Neural progenitor cell (in vitro differentiated cells): Measurements from ENCODE around the gene SDC1. TPM values are rescaled to one million over a fixed set of nuclear protein-coding genes. Genes with fewer than 3 reads are reported as not detected.

Experiments
- DNase-seq: peaks from one replicate; pipeline ENCODE4 v3.0.0-alpha.2; 2016; ENCODE audit warnings: low spot score
- H2AFZ ChIP-seq: fragments of 200-600 bp; sonication (generic); replicated peaks from 2 replicates; pipeline ENCODE4 v1.6.1; 2016; ENCODE audit warnings: antibody characterized with exemption
- H3F3A ChIP-seq: fragments of 200-600 bp; sonication (generic); 2 replicates; pipeline ENCODE4 v1.6.1; 2016; ENCODE audit warnings: antibody characterized with exemption, low read depth
- H3K27ac ChIP-seq: fragments of 200-600 bp; sonication (generic); 2 replicates; pipeline ENCODE4 v1.5.1; 2016; ENCODE audit warnings: mild to moderate bottlenecking
- H3K27me3 ChIP-seq: fragments of 200-600 bp; sonication (generic); 2 replicates; pipeline ENCODE4 v1.6.1; 2016; ENCODE audit warnings: mild to moderate bottlenecking, moderate library complexity
- H3K36me3 ChIP-seq: fragments of 200-600 bp; sonication (generic); 2 replicates; pipeline ENCODE4 v1.5.1; 2016
- H3K4me1 ChIP-seq: fragments of 200-600 bp; sonication (generic); 2 replicates; pipeline ENCODE4 v1.6.1; 2016; ENCODE audit warnings: mixed run types
- H3K4me2 ChIP-seq: fragments of 200-600 bp; sonication (generic); 2 replicates; pipeline ENCODE4 v1.6.1; 2016
- H3K4me3 ChIP-seq: fragments of 200-600 bp; sonication (generic); 2 replicates; pipeline ENCODE4 v1.5.1; 2016
- H3K79me2 ChIP-seq: fragments of 200-600 bp; sonication (generic); 2 replicates; pipeline ENCODE4 v1.6.1; 2016; ENCODE audit warnings: low read depth
- H3K9ac ChIP-seq: fragments of 200-600 bp; sonication (generic); 2 replicates; pipeline ENCODE4 v1.6.1; 2016
- H3K9me3 ChIP-seq: fragments of 200-600 bp; sonication (generic); 2 replicates; pipeline ENCODE4 v1.5.1; 2016; ENCODE audit warnings: low read depth
- H4K20me1 ChIP-seq: fragments of 200-600 bp; sonication (generic); 2 replicates; pipeline ENCODE4 v1.6.1; 2016; ENCODE audit warnings: low read depth
- H3K27ac Mint-ChIP-seq: 3 replicates; pipeline ENCODE4 v1.8.0; 2021; ENCODE audit warnings: mixed read lengths
- H3K27me3 Mint-ChIP-seq: 2 replicates; pipeline ENCODE4 v1.8.0; 2022; ENCODE audit warnings: low read depth, mild to moderate bottlenecking, inconsistent platforms, moderate library complexity, mixed read lengths; ENCODE audit not compliant: insufficient read depth
- H3K36me3 Mint-ChIP-seq: 3 replicates; pipeline ENCODE4 v1.8.0; 2021; ENCODE audit warnings: mixed read lengths
- H3K4me1 Mint-ChIP-seq: 3 replicates; pipeline ENCODE4 v1.8.0; 2021; ENCODE audit warnings: mixed read lengths
- H3K4me3 Mint-ChIP-seq: 3 replicates; pipeline ENCODE4 v1.8.0; 2021; ENCODE audit warnings: mild to moderate bottlenecking, moderate library complexity, mixed read lengths
- H3K9me3 Mint-ChIP-seq: 3 replicates; pipeline ENCODE4 v1.8.0; 2020; ENCODE audit warnings: mixed read lengths
- EZH2 ChIP-seq: fragments of 200-600 bp; sonication (generic); IDR thresholded peaks from 2 replicates; pipeline ENCODE4 v1.6.1; 2017; ENCODE audit warnings: antibody characterized with exemption, mild to moderate bottlenecking, moderate library complexity
- EZH2phosphoT487 ChIP-seq: fragments of 200-600 bp; sonication (generic); IDR thresholded peaks from 2 replicates; pipeline ENCODE4 v1.6.1; 2017; ENCODE audit warnings: antibody characterized with exemption
- total RNA-seq: library from RNA; depleted of rRNA; stranded (reverse); fragments of >200 nt; gene quantifications from 2 replicates; pipeline ENCODE4 v1.2.3, GENCODE V29; 2015; ENCODE audit warnings: low replicate concordance
- TF ChIP-seq, protein P1 (sequence below): fragments of 200-600 bp; sonication (generic); IDR thresholded peaks from 2 replicates; pipeline ENCODE4 v1.5.1; 2017; ENCODE audit warnings: antibody characterized with exemption, mild to moderate bottlenecking

The SDC1 gene
- total RNA-seq, 1 donor from 2014 or later, result 27.5 TPM

DNA sequence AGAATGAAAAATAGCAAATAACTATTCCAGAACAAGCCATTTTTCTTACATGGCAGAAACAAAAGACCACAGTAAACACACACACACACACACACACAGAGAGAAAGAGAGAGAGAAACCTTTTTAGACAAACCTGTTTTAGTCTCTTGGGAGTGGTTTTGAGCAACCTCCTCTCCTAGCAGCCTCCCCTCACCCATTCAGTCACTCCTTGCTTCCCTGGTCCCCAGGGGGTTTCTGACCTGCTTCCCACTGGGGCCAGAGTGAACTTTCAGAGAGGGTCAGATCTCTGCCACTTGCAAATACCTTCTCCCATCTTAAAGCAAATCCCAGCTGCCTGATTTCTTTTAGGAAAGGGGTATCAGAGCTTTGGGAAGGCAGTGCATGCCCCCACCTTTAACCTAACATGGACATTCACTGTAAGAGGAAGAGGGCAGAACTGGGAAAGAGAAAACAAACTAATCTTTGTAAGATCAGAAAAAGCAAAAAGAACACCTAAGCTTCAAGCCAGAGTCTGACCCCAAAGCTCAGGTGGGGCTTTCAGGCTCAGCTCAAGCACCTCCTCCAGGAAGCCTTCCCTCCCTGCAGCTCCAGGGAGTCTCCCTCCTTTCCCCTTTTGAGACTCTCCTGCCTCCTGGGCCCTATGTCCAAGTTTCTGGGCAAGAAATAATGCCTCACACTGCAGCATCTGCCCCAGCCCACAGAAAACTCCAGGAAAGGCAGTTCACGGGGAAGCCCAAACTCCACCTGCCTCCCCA is 2.7 kb downstream of the SDC1 start:
- H3F3A ChIP-seq, result peaks cover 24% of the 10 kb centered on the region
- no peaks in the 10 kb centered on the region for H3K9me3 ChIP-seq
- no peaks in the 10 kb centered on the region for H3K36me3 ChIP-seq
- Mint-ChIP-seq H3K9me3 (no peaks in the 10 kb centered on the region), H3K4me1 (peaks cover 37% of the 10 kb centered on the region), H3K36me3 (peaks cover 4% of the 10 kb centered on the region), H3K27me3 (peaks cover 4% of the 10 kb centered on the region), H3K4me3 (peak overlapping the region; percentile 86), H3K27ac (no peak overlapping the region)
- H3K27ac ChIP-seq, result no peak overlapping the region
- peaks cover 59% of the 10 kb centered on the region for H4K20me1 ChIP-seq
- DNase-seq, result no peak
- H3K4me1 ChIP-seq, result peaks cover 25% of the 10 kb centered on the region
- TF ChIP-seq EZH2phosphoT487 (no peak), EZH2 (no peak)
- TF ChIP-seq, protein P1, sequence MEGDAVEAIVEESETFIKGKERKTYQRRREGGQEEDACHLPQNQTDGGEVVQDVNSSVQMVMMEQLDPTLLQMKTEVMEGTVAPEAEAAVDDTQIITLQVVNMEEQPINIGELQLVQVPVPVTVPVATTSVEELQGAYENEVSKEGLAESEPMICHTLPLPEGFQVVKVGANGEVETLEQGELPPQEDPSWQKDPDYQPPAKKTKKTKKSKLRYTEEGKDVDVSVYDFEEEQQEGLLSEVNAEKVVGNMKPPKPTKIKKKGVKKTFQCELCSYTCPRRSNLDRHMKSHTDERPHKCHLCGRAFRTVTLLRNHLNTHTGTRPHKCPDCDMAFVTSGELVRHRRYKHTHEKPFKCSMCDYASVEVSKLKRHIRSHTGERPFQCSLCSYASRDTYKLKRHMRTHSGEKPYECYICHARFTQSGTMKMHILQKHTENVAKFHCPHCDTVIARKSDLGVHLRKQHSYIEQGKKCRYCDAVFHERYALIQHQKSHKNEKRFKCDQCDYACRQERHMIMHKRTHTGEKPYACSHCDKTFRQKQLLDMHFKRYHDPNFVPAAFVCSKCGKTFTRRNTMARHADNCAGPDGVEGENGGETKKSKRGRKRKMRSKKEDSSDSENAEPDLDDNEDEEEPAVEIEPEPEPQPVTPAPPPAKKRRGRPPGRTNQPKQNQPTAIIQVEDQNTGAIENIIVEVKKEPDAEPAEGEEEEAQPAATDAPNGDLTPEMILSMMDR, result no peak
- no peak overlapping the region for H3K9ac ChIP-seq
- H3K4me2 ChIP-seq, result peak overlapping the region; percentile 99
- peaks cover 71% of the 10 kb centered on the region for H3K79me2 ChIP-seq
- no peak overlapping the region for H3K4me3 ChIP-seq
- peaks cover 9% of the 10 kb centered on the region for H3K27me3 ChIP-seq
- no peak overlapping the region for H2AFZ ChIP-seq

DNA sequence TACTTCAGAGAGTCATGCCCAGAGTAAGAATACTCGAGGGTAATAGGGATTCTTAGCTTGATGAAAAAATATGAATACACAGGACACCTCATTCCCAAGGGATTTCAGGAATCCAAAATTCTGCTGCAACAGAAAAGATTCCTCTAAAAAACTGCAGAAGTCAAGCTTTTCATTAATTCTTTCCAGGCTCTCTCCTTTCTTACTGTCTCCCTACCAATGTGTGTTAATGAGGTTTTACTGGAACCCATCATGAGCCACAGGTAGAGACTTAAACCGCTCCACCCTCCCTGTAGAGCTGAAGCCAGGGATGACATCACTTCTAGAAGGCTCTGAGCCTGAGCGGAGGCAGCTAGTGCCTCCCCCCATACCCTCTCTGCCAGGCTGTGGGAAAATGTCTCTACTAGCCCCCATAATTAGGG is 3.4 kb downstream of the SDC1 start:
- H3K27ac Mint-ChIP-seq, result no peak overlapping the region
- TF ChIP-seq EZH2 (no peak), EZH2phosphoT487 (no peak)
- H3K27me3 Mint-ChIP-seq, result peaks cover 4% of the 10 kb centered on the region
- H3K4me3 Mint-ChIP-seq, result peak overlapping the region; percentile 86
- Histone ChIP-seq H3K4me2 (peak overlapping the region; percentile 99), H3K4me1 (peaks cover 25% of the 10 kb centered on the region), H3K36me3 (no peaks in the 10 kb centered on the region), H3K27me3 (peaks cover 9% of the 10 kb centered on the region), H3K4me3 (no peak overlapping the region), H3K79me2 (peaks cover 77% of the 10 kb centered on the region), H4K20me1 (peaks cover 66% of the 10 kb centered on the region), H3K9me3 (no peaks in the 10 kb centered on the region), H3F3A (peaks cover 23% of the 10 kb centered on the region), H3K9ac (no peak overlapping the region), H2AFZ (no peak overlapping the region), H3K27ac (no peak overlapping the region)
- peaks cover 4% of the 10 kb centered on the region for H3K36me3 Mint-ChIP-seq
- peaks cover 37% of the 10 kb centered on the region for H3K4me1 Mint-ChIP-seq
- H3K9me3 Mint-ChIP-seq, result no peaks in the 10 kb centered on the region
- DNase-seq, result no peak

DNA sequence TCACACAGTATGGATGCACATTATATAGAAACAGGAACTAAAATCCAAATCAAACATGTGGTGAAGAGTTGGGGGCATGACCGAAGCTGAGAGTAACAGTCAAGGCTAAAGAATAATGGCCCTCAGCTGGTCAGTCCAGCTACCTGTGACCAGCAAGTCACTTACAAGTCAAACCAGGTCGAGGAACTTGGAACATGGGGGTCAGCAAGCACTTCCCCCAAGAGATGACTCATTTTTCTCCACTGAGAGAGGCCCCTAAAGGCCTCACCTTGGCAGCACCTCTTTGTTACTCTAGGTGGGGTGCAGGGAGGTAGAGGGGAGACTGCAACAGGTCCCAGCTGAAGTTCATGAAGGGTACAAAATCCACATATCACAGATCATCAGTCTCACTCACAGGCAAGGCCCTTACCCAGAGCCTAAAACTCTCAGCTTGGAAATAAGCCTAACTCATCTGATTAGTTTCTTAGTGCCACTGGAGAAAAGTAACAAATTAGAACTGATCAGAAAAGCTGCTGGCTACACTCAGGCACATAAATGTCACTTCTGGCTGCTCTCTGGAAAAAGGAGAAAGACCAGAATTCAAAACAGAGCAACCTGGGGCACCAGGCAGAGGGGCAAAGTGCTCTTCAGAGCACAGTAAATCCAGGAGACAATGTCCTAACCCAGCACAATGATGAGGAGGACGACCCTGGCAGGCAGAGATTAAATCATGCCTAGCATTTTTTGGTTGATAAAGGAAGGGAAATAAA is 4.0 kb downstream of the SDC1 start:
- Histone ChIP-seq H3K9me3 (no peaks in the 10 kb centered on the region), H3K36me3 (no peaks in the 10 kb centered on the region), H3K4me2 (peak overlapping the region; percentile 99), H3K27ac (no peak overlapping the region), H3K4me3 (no peak overlapping the region), H3K79me2 (peaks cover 83% of the 10 kb centered on the region), H3K9ac (no peak overlapping the region), H2AFZ (no peak overlapping the region), H4K20me1 (peaks cover 72% of the 10 kb centered on the region), H3K4me1 (peaks cover 25% of the 10 kb centered on the region), H3K27me3 (peaks cover 4% of the 10 kb centered on the region), H3F3A (peaks cover 17% of the 10 kb centered on the region)
- Mint-ChIP-seq H3K27me3 (peaks cover 3% of the 10 kb centered on the region), H3K27ac (no peak overlapping the region), H3K4me3 (no peak overlapping the region), H3K9me3 (no peaks in the 10 kb centered on the region), H3K4me1 (peaks cover 37% of the 10 kb centered on the region), H3K36me3 (peaks cover 4% of the 10 kb centered on the region)
- no peak for DNase-seq
- no peak for TF ChIP-seq EZH2
- TF ChIP-seq EZH2phosphoT487, result no peak
- TF ChIP-seq, protein P1, result no peak
